Glutamatergic neuron (in vitro differentiated cells): ENCODE results near the gene LDLR. TPM values are rescaled to one million over a fixed set of nuclear protein-coding genes. Genes with fewer than 3 reads are reported as not detected.

ENCODE experiments used
- DNase-seq: peaks from one replicate; pipeline ENCODE4 v3.0.0; 2022
- H3K27ac Mint-ChIP-seq: one replicate; pipeline ENCODE4 v1.8.0; 2020; ENCODE audit warnings: mild to moderate bottlenecking, mixed read lengths, inconsistent platforms; ENCODE audit not compliant: unreplicated experiment
- H3K27me3 Mint-ChIP-seq: one replicate; pipeline ENCODE4 v1.8.0; 2020; ENCODE audit warnings: mild to moderate bottlenecking, moderate library complexity, mixed read lengths, inconsistent platforms; ENCODE audit not compliant: unreplicated experiment
- H3K36me3 Mint-ChIP-seq: one replicate; pipeline ENCODE4 v1.8.0; 2020; ENCODE audit warnings: mild to moderate bottlenecking, mixed read lengths, inconsistent platforms; ENCODE audit not compliant: unreplicated experiment
- H3K4me1 Mint-ChIP-seq: one replicate; pipeline ENCODE4 v1.8.0; 2020; ENCODE audit warnings: mild to moderate bottlenecking, low read depth, mixed read lengths, inconsistent platforms; ENCODE audit not compliant: unreplicated experiment
- H3K4me3 Mint-ChIP-seq: one replicate; pipeline ENCODE4 v1.8.0; 2020; ENCODE audit warnings: mild to moderate bottlenecking, mixed read lengths, inconsistent platforms; ENCODE audit not compliant: unreplicated experiment
- H3K9me3 Mint-ChIP-seq: one replicate; pipeline ENCODE4 v1.8.0; 2020; ENCODE audit warnings: mild to moderate bottlenecking, moderate library complexity, mixed read lengths, inconsistent platforms; ENCODE audit not compliant: unreplicated experiment
- total RNA-seq: library from RNA; stranded (reverse); fragmentation: NEBNext Ultra II Directional; extraction: Animal tissue kit (Norgen Biotek cat#: 25700); gene quantifications from one replicate; pipeline ENCODE4 v1.2.1, GENCODE V29; 2021; ENCODE audit not compliant: unreplicated experiment
- TF ChIP-seq, protein P1 (sequence below): fragments of 200-600 bp; sonication (generic); IDR thresholded peaks from one replicate; pipeline ENCODE4 v1.5.0; 2021; ENCODE audit not compliant: partially characterized antibody, unreplicated experiment

LDLR gene
- total RNA-seq, 1 donor from 2014 or later: 147 TPM

DNA sequence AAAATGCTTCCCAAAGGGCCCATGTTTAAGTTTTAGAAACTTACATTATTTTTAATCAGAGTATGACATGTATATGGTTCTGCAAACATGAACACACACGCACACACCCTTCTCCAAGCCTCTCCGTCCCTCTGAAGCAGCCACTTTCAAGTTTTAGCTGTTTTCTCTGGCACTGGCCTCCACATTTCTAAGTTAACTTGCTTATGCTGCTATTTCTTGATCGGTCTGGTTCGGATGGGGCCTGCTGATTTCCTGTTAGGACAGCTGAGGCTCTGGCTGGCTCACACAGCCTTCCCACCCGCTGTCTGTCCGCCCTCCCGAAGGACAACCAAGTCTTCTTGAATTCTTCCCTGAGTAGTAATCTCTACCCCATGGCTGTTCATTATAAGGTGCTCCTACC lies 61.9 kb downstream of the LDLR start:
- Mint-ChIP-seq H3K27ac (no peak overlapping the region), H3K9me3 (peaks cover 6% of the 10 kb centered on the region), H3K36me3 (no peaks in the 10 kb centered on the region), H3K27me3 (no peaks in the 10 kb centered on the region), H3K4me3 (no peak overlapping the region), H3K4me1 (no peaks in the 10 kb centered on the region)
- DNase-seq: no peak
- TF ChIP-seq, protein P1, sequence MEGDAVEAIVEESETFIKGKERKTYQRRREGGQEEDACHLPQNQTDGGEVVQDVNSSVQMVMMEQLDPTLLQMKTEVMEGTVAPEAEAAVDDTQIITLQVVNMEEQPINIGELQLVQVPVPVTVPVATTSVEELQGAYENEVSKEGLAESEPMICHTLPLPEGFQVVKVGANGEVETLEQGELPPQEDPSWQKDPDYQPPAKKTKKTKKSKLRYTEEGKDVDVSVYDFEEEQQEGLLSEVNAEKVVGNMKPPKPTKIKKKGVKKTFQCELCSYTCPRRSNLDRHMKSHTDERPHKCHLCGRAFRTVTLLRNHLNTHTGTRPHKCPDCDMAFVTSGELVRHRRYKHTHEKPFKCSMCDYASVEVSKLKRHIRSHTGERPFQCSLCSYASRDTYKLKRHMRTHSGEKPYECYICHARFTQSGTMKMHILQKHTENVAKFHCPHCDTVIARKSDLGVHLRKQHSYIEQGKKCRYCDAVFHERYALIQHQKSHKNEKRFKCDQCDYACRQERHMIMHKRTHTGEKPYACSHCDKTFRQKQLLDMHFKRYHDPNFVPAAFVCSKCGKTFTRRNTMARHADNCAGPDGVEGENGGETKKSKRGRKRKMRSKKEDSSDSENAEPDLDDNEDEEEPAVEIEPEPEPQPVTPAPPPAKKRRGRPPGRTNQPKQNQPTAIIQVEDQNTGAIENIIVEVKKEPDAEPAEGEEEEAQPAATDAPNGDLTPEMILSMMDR: no peak

DNA sequence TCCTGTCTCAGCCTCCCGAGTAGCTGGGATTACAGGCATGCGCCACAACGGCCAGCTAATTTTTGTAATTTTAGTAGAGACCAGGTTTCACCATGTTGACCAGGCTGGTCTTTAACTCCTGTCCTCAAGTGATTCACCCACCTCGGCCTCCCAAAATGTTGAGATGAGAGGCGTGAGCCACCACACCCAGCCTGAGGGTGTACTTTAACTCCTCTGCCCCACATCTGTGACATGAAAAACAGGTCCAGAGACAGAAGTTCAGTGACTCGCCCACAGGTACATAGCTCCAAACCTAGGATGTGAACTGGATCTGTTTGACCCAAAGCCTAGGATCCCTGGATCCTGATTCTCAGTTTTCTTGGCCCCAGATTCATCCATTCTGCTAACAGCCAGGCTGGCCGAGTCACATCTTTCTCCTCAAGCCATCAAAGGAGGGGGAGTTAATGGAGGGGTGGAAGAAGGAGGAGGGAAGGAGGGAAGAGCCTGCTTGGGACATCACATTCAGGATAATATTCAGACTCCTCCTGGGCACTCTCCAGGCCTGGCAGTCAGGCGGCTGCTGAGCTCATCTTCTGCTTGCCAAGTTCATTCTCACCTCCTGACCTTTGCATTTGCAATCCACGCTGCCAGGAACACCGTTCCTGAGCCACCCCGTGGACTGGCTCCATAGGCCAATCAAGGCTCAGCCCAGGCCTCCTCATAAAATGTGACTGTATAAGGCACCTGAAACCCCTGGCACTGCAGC lies 63.2 kb downstream of the LDLR start:
- H3K4me1 Mint-ChIP-seq: no peaks in the 10 kb centered on the region
- no peak overlapping the region for H3K4me3 Mint-ChIP-seq
- no peak for DNase-seq
- H3K36me3 Mint-ChIP-seq: no peaks in the 10 kb centered on the region
- H3K9me3 Mint-ChIP-seq: peaks cover 11% of the 10 kb centered on the region
- no peak overlapping the region for H3K27ac Mint-ChIP-seq
- H3K27me3 Mint-ChIP-seq: no peaks in the 10 kb centered on the region
- TF ChIP-seq, protein P1: no peak

DNA sequence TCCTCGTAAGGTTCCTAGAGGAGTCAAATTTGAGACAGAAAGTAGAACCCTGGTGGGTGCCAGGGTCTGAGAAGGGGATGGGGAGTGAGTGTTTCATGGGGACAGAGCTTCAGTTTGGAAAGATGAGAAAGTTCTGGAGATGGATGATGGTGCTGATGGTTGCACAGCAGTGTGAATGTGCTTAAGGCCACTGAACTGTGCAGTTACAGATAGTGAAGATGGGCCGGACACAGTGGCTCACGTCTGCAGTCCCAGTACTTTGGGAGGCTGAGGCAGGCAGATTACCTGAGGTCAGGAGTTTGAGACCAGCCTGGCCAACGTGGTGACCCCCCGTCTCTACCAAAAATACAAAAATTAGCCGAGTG lies 65.4 kb downstream of the LDLR start:
- H3K36me3 Mint-ChIP-seq: no peaks in the 10 kb centered on the region
- peak overlapping the region; percentile 28 for H3K27ac Mint-ChIP-seq

GRCh38 chr19:11155373-11156120 lies 66.3 kb downstream of the LDLR start, which contains the start of gene SPC24:
TSS of gene SPC24 (minus strand) at chr19:11155782. CDS start at chr19:11155776, 6 bp downstream.
- peak; percentile 95 for DNase-seq
- H3K4me1 Mint-ChIP-seq: no peaks in the 10 kb centered on the region
- H3K27ac Mint-ChIP-seq: peak within 1 kb of the TSS; percentile 66
- peaks cover 13% of the 10 kb centered on the region for H3K9me3 Mint-ChIP-seq
- H3K36me3 Mint-ChIP-seq: no peaks in the 10 kb centered on the region
- TF ChIP-seq, protein P1: no peak
- H3K27me3 Mint-ChIP-seq: no peaks in the 10 kb centered on the region
- H3K4me3 Mint-ChIP-seq: peak within 1 kb of the TSS; percentile 80

More for the DNA sequence above, 65.4 kb downstream of the LDLR start:
- Mint-ChIP-seq H3K4me3 (peak overlapping the region; percentile 79), H3K27me3 (no peaks in the 10 kb centered on the region), H3K4me1 (no peaks in the 10 kb centered on the region), H3K9me3 (peaks cover 13% of the 10 kb centered on the region)
- TF ChIP-seq, protein P1: no peak
- DNase-seq: no peak
